ENCODE measurements around the gene LDLRAD2.

GRCh38 chr1:21863981-21864380, 51.9 kb downstream of the LDLRAD2 start:
- TF ChIP-seq MAX (IDR thresholded peaks at IDR 0.05; ENCODE audit: low read depth), result no peak
- TF ChIP-seq ELF1 (IDR thresholded peaks at IDR 0.05), result no peak
- no peak for TF ChIP-seq CTCF (IDR thresholded peaks at IDR 0.05)
- TF ChIP-seq IRF3 (IDR thresholded peaks at IDR 0.05; ENCODE audit: low read depth, low read length), result no peak
- no peak for TF ChIP-seq MEF2A (IDR thresholded peaks at IDR 0.05; ENCODE audit: borderline replicate concordance, low read depth)
- TF ChIP-seq TAF1 (IDR thresholded peaks at IDR 0.05; ENCODE audit: borderline replicate concordance, low read depth, low read length), result no peak
- TF ChIP-seq POLR2AphosphoS5 (IDR thresholded peaks at IDR 0.05; ENCODE audit: low read depth, low read length), result no peak
- TF ChIP-seq RCOR1 (IDR thresholded peaks at IDR 0.05; ENCODE audit: low read length), result no peak
- no peak for TF ChIP-seq EZH2phosphoT487 (IDR thresholded peaks at IDR 0.05; ENCODE audit: borderline replicate concordance, low read depth)
- no peak for TF ChIP-seq RAD21 (IDR thresholded peaks at IDR 0.05; ENCODE audit: low read length)
- no peak for TF ChIP-seq FOXJ3 (CRISPR knock-in tag; IDR thresholded peaks at IDR 0.05)
- TF ChIP-seq FOXM1 (IDR thresholded peaks at IDR 0.05; ENCODE audit: low read depth), result no peak
- TF ChIP-seq REST (IDR thresholded peaks at IDR 0.05; ENCODE audit: low read depth, low read length), result no peak
- TF ChIP-seq ZBTB33 (IDR thresholded peaks at IDR 0.05; ENCODE audit: borderline replicate concordance, low read depth), result no peak

All from SK-N-SH (cell line).